Suppressor macrophage (primary cell): ENCODE data around the gene NIPBL.
A peak's percentile ranks its signal among the peaks of the same experiment; 100 is the strongest.
"Not testable (repeated sequence)": the region's sequence is repeated elsewhere in the genome, so short reads cannot be mapped to it uniquely, and the experiment has no call there.

Experiments
- DNase-seq, 4 experiments: peaks; one replicate each; pipeline ENCODE4 v3.0.0-alpha.2; 2020 to 2022

Gene NIPBL

DNA sequence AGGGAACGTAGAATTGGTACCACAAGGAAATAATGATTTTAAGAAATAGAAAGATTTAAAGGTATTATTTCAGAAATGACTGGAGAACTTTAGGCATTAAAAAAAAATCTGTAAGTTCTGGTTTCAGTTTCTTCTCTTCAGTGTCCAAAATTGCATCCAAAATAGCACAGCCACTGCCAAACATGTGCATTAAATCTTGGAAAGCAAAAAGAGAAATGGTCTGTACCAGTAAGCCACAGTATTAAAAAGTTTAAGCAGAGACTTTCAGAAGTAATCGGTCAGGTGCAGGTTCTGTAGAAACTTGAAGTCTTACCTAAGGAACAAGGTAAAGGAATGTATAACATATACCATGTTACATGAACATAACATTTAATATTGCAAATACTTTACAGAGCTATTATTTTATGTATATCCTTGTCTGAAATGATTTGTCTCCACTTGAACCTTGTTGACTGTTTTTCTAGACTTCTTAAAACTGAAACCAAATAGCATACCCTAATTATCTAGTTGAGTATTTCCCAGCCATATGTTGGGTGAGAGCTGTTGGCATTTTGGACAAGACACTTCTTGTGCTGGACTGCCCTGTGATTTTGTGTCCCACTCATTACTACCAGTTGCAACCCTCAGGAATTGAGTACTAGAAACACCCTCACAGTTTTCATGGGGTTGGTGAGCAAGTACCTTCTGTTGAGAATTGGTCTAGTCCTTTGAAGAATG is 32.1 kb downstream of the NIPBL start:
- no peak for DNase-seq

DNA sequence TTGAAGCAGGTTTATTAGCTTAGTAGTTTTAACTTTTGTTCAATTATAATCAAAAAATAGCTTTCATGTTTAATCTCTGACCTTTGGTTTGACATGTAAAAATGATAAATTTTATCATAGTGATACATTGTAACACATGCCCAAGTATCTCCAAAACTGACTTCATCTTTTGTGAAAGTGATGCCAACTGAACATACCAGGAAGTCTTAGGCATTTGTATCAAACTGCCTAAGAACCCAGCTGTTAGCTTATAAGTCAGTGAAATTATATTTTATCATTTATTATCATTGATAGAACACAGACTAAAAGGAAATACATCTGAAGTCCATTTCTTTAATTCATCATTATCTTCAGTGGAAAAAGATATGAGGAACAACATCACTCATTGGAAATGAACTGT is 39.1 kb downstream of the NIPBL start:
- DNase-seq, result no peak

DNA sequence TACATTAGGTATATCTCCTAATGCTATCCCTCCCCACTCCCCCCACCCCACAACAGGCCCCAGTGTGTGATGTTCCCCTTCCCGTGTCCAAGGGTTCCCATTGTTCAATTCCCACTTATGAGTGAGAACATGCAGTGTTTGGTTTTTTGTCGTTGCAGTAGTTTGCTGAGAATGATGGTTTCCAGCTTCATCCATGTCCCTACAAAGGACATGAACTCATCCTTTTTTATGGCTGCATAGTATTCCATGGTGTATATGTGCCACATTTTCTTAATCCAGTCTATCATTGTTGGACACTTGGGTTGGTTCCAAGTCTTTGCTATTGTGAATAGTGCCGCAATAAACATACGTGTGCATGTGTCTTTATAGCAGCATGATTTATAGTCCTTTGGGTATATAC is 40.0 kb downstream of the NIPBL start:
- not testable (repeated sequence) for DNase-seq

DNA sequence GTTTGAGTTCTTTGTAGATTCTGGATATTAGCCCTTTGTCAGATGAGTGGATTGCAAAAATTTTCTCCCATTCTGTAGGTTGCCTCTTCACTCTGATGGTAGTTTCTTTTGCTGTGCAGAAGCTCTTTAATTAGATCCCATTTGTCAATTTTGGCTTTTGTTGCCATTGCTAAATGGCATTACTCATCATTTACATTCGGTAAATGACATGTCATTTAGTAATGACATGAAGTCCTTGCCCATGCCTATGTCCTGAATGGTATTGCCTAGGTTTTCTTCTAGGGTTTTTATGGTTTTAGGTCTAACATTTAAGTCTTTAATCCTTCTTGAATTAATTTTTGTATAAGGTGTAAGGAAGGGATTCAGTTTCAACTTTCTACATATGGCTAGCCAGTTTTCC is 40.8 kb downstream of the NIPBL start:
- DNase-seq, result peak in 2 of 4 experiments; percentile 24 to 45

DNA sequence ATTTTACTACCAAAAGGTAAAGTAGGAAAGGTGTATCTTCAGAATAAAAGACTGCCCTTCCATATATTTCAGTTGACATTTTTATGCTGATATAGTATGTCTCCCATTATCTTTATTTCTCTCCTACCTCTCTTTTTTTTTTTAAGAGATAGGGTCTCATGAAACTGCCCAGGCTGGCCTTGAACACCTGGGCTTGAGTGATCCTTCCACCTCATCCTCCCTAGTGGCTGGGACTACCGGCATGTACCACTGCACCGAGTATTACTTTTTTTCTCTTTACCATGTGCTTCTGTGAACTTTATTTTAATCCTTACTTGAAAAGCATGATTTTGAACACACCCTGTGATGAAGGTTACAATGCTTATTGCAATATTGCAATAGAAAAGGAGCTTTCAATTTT is 42.7 kb downstream of the NIPBL start:
- no peak for DNase-seq

DNA sequence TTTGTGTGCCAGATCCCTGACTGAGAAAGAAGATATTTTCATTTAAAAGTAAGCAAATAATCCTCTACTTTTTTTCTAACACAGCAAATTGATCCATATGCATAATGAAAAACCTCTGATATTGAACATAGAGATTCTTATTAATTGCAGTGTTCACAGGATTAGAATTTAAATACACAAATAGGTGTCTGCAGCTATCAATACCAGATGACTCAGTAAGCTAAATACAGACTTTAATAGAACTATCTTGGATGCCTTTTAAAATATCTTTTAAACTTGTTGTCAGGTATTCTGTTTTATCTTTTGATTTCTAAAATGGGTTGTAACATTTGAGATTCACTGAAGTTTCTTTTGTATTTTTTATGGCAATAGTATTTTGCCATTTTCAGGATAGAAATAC is 43.1 kb downstream of the NIPBL start:
- no peak for DNase-seq

DNA sequence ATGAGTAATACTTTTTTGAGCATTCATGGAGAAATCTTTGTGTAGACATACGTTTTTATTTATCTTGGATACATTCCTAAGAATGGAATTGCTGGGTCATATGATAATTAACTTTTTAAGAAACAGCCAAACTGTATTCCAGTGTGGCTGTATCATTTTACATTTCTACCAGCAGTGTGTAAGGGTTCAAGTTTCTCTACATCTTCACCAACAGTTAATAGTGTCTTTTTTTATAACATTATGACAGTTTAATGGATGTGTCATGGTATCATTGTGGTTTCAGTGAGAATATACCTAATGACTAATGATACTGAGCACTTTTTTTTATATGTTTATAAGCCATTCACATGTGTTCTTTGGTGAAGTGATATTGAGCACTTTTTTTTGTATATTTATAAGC is 52.4 kb downstream of the NIPBL start:
- DNase-seq, result no peak

DNA sequence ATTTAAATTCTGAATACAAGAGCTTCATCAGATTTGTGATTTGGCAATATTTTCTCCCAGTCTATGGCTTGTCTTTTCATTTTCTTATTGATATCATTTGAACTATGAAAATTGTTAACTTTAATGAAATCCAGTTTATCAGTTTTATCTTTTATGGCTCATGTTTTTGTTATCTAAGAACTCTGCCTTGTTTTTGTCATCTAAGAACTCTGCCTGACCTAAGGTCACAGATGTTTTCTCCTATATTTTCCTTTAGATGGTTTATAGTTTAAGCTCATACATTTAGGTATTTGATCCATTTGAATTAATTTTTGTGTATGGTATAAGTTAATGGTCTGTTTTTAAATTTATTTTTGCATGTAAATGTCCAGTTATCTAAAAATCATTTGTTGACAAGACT is 52.9 kb downstream of the NIPBL start:
- no peak for DNase-seq

DNA sequence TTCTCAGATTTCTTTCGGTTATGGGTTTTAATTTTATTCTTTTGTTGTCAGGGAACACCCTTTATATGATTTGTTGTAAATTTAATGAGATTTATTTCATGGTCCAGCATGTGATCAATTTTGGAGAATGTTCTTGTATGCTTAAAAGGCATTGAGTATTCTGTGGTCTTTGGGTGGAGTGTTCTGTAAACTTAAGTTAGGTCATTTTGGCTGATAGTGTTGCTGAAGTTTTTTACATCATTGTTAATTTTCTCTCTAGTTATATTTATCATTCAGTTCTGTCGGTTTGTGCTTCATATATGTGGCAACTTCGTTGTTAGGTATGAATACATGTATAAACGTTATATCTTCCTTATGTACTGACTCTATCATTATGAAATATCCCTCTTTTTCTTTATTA is 55.5 kb downstream of the NIPBL start:
- DNase-seq, result no peak

DNA sequence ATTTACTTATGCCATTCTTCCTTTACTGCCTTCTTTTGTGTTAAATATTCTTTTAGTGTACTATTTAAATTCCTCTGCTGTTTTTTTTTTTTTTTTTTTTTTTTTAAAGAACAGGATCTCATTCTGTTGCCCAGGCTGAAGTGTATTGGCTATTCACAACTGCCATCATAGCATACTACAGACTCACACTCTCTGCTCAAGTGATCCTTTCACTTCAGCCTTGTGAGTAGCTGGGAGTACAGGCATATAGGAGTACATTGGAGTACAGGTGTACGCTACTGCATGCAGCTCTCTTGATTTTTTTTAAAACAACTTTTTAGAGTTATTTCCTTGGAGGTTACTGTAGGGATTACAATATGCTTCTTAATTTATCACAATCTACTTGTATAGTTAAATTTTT is 56.1 kb downstream of the NIPBL start:
- DNase-seq, result no peak

DNA sequence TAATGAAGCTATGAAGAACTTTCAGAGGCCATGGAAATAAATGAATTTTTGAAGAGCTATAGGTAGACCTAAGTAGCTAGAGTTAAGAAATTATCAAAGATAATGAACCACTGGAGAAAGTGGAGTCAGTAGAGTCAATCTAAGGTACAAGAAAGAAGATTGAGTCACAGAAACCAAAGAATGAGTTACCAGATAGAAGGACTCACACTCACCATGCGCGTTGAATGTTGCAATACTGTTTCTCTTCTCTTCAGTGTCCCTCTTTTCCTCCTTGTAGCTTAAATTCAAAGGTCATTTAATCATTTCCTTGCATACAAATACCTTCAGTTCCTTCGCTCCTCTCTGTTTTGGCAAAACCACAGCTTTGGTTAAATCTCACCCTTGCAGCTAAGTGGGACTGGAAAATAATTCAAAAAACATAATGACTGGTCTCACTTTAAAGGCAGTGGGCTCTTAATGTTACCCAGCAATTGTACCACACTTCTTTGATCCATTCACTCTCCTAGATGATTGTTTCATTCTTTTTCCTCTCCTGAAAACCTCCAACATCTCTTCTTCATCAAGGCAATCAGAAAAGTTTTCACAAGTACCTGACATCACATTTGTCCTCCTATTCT is 58.3 kb downstream of the NIPBL start:
- peak in 1 of 4 experiments; percentile 13 for DNase-seq

DNA sequence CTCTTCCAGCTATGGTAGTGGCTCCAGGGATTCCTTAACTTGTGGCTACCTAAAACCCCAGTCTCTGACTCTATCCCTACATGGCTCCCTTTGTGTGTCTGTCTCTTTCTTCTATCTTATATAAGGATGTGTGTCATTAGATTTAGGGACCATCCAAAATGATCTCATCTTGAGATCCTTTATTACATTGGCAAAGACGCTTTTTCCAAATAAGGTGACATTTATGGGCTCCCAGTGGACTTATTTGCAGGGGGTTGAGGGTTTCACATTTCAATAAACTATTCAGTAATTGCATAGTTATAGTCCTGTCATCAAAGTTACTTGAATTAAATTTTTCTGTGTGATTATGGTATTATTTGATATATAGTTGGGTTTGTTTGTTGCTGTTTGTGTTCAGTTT is 59.2 kb downstream of the NIPBL start:
- DNase-seq, result no peak

DNA sequence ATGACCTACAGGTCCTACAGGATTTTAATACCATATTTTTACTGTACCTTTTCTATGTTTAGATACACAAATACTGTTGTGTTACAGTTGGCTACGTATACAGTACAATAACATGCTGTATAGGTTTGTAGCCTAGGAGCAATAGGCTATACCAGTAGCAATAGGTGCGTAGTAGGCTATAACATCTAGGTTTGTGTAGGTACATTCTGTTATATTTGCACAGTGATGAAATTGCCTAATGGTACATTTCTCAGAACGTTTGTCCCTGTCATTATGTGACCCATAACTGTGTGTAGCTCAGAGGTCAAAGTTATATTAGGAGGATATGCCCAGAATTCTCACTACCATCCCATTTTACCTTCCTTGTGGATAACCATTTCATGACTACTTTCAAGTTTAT is 59.7 kb downstream of the NIPBL start:
- no peak for DNase-seq

DNA sequence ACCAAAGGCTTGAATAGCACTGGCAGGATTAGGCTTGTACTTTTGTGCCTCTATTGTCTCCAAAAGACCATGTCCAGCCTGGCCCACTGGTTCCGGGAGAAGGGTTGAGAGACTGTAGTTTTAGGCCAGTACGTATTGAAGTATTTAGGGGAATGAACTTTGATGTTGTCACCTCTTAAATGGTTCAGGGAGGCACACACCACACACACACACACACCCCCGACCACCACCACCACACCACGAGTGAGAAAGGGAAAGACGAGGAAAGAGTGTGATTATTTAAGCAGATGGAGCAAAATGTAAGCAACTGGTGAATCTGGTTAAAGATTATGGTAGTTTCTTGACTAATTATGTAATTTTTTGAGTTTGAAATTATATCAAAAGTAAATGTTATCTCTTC is 61.6 kb downstream of the NIPBL start:
- DNase-seq, result no peak

DNA sequence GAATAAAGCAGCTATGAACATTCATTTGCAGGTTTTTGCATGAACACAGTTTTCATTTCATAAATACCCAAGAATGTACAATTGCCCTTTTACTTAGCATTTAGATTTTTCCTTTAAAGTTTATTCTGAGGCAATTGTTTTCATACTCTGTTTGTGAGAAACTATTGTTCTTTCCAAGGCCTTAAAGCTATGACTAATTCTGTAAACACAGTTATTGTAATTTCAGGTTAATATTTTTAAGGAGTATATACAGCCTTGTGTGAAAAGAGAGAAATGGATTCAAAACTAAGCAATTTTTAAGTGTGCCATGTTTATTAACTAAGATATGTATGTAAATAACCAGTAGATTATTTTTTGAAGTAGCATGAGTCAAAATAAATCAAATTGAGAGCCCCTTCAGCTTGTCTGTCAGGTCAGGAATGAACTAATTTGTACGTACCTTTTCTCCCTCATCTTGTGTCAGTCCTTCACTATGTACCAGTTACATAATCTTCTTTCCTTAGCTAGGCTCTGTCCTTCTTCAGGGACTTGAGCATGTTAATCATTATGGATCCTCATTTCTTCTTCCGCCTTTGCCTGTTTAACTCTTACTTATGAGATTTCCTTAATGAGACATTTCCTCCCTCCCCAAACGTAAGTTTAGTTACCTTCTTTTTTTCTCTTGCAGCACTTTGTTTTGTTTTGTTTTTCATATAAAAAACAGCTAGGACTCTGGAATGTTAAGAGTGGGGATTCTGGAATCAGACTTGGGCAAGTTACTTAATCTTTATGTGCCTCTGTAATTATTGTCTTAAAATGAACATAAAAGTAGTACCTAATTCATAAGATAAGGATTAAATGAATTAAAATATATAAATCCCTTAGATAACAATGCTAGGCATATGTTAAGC is 63.6 kb downstream of the NIPBL start:
- DNase-seq, result peak in 2 of 4 experiments; percentile 46 to 49

DNA sequence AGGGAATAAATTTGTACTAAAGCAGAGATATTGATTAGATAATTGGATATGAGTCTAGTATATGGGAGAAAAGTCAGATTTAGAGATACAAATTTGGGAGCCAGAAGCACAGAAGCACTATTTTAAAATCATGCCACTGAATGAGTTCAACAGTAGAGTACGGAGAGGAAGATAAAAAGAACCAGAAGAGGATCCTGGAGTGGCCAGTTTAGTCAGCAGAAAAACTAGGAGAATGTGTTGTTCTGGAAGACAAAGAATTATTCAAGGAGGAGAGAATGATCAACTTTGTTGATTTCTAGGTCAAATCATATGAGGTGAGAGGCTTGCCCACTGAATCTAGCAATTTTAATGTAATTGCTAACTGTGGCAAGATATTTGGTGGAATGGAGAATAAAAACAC is 67.0 kb downstream of the NIPBL start:
- no peak for DNase-seq

DNA sequence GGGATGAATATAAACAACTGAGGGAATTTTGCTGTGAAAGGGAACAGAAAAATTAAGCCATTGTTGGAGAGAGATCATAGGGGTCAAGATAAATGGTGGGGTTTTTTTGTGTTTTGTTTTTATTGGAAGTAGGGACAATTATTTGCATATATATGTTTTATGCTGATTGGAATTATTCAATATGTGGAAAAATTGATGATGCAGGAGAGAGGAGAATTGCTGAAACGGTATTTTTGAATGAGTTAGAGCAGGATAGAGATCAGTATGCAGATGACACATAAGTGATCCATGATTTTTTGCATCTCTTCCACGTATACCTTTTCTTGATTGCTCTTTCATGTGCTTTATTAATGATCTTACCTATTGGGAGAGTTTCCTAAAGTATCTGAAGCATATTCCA is 67.5 kb downstream of the NIPBL start:
- DNase-seq, result no peak

DNA sequence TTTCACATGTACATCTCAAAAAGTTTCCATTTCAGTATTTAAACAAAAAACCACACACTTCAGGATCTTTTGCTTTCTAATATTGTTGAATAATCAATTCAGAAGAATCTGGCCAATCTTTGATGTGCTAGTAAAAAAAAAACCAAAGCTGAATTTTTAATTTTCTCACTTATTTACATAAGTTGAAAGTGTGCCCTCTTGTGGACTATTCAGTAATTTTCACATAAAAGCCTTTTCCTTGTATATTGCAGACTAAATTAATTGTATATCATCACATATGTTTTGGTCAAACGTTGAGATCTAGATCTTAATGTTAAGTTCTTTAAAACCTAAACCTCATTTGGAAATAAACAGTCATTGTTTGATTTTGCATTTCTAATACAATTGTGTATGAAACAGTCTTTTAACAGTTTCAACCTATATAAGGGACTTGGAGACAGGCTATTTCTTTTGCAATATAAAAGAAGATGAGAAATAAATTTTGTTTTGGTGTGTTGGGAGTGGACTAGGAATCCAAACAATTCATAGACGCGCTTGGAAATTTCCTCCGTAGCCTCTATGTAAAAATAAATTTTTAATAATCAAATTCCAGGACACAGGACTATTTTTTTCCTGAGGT is 68.1 kb downstream of the NIPBL start:
- peak; percentile 6 to 84 (median 70) for DNase-seq

DNA sequence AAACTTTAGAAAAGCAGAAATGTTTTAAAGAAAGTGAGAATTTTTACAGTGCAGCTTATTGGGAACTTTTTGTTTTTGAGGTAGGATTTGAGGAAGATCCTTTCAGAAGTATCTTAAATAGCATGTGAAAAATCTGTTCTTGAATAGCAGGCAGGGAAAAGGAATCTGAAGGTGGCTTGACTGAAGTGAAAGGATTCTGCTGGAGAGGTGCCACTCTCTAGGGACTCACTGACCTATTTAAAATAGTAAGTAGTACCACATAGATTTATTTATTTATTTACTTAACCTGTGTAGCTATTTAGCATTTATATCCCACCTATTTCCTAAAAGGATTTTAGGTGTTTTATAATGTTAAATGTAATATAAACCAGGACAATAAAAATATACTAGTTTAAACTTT is 69.1 kb downstream of the NIPBL start:
- no peak for DNase-seq

DNA sequence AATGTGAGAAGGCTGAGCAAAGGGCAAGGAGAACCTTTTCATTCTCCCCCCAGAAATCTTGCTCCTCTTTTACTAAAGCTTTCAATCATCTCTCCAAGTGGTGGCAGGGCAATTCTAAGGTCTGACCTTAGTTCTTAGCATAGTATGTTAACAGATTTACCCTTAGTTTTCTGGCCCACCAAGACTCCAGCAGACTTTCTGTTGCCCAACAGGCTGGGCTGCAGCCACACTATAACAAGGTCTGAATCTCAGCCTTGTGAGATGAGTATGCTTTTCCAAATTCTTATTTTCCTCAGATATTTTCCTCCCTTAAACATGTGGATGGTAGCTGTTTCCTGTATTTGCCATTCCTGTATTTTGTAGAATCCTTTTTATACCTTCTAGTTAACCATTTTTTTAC is 69.5 kb downstream of the NIPBL start:
- no peak for DNase-seq

DNA sequence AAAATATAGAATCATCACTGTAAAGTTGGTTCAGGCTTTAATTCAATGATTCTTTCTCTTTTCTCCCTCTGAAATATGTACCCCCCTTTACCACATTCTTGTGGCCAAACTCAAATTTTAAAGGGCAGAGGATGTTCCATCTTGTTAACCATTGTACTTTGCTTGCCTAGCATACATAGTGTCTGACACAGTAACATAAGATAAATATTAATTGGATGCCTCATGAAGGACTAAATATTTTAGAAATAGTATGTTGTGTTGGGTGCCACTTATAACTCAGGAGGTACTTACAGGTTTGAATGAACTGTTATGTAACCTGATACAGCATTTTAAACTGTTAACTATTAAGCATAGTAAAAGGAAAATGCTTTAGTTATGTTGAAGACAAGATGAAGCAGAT is 71.5 kb downstream of the NIPBL start:
- no peak for DNase-seq

DNA sequence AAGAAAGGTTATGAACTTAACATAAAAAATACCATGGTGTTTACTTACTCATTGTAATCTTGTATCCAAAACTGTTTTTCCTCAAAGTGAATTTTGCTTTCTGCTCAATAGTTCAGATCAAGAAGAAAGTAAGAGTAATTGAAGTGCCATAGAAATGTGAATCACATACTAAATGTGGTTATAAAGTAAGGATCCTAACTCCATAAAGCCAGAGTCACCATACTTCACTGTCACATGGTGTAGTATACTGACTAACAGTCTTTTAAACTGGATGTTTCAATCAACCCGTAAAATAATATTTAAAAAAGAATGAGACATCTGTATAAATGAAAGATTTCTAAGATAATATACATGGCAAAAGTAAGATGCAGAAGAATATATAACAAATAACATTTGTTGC is 72.1 kb downstream of the NIPBL start:
- DNase-seq, result no peak

DNA sequence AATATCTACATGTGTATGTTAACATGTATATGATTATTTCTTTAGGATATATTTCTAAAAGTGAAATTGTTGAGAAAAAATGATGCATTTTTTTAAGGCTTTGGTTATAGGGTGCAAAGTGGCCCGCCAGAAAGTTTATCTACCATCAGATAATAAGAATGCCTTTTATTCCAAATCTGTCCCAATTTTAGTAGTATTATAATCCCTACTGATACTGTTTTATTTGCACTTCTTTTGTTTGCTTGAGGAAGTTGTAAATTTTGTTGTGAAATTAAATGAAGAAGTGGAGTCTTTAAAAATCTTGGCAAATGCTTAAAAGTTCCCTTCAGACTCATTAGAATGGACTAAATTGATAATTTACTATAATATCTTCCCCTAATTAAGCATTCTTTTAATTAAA is 73.0 kb downstream of the NIPBL start:
- peak in 2 of 4 experiments; percentile 30 to 37 for DNase-seq
